GM19023 (cell line): Measurements from ENCODE around the gene OSGIN1.

Source experiments
- ATAC-seq: cut with Tn5 transposase; IDR thresholded peaks from one replicate; pipeline ENCODE4 v1.9.1; 2021; ENCODE audit warnings: mild to moderate bottlenecking, moderate library complexity; ENCODE audit not compliant: unreplicated experiment

The OSGIN1 gene

GRCh38 chr16:83969771-83970429 lies 16.9 kb downstream of the OSGIN1 start:
- no peak for ATAC-seq

DNA sequence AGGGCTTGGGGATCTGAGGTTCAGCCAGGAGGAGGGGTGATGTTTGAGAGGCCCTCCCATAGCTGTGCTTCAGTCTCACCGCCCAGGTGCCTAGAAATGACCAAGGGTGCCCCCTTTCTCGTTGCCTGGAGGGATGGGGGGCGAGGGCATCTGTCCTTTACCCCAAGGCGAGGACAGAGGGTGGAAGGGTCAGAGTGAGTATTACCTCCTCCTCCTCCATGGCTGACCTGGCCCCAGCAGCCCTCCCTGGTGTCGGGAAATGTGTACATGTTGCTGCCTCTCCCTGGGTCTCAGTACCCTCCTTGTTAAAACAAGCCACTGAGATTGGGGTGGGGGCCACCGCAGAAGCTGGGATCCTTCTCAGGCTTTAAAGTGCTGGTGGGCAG lies 17.4 kb downstream of the OSGIN1 start:
- ATAC-seq = no peak

DNA sequence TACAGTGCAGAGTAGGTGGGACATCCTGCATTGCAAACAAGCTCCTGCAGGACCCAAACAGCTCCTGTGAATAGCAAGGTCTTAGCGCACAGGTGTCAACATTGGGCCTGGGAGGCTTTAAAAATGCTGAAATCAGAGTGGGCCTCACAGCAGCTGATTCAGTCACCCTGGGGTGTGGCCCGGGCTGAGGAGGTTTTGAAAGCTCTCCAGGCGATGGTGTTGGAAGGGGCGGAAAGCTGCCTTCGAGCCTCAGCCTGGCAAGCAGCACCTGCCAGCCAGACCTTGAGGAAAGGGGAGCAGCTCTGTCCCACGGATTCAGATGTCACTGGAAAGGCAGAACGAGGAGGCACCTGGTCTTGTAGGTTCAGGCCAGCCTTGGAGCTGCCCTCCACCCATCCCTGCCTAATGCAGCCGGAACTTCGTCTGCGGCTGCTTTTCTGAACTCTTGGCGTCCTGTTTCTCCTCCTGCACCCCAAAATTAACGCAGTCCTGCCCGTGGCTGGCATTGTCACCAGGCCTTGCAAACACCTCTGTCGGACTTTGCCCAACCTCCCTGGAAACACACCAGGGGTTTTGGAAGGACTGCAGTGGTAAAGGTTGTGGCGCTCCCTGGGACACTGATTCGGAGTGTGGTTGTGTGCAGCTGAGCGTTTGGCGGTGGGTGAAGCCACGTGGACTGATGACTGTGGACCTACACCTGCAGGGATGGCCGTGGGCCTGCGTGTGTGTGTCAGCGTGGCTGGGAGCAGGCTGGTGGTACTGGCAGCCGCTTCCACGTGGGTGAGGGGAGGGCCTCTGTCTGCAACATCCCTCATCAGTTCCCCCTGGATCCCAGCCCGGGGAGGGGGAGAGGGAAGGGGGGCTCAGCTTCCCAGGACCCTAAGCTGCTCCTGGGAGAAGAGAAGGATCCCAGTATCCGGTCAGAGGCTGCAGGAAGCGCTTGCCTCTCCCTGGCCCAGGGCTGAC lies 18.4 kb downstream of the OSGIN1 start:
- ATAC-seq = no peak

GRCh38 chr16:83972256-83973008 lies 19.4 kb downstream of the OSGIN1 start:
- ATAC-seq = no peak

DNA sequence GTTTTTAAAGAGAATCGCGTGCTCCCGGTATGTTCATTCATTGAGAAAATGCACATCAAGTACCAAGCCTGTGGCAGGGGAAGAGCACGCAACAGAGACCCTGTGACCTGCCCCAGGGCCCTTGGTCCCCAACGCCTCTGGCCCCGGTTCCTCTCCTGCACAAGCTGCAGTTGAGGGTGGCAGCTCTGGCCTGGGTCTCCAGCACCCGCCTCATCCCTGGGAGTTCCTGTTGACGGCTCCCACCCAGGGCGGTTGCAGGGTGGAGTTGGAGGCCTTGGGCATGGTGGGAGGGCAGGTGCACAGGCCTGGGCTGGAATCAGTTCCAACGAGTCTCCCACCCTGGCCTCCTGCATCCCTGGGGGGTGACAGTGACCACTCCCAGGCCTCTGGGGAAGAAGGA lies 20.0 kb downstream of the OSGIN1 start:
- ATAC-seq = no peak

DNA sequence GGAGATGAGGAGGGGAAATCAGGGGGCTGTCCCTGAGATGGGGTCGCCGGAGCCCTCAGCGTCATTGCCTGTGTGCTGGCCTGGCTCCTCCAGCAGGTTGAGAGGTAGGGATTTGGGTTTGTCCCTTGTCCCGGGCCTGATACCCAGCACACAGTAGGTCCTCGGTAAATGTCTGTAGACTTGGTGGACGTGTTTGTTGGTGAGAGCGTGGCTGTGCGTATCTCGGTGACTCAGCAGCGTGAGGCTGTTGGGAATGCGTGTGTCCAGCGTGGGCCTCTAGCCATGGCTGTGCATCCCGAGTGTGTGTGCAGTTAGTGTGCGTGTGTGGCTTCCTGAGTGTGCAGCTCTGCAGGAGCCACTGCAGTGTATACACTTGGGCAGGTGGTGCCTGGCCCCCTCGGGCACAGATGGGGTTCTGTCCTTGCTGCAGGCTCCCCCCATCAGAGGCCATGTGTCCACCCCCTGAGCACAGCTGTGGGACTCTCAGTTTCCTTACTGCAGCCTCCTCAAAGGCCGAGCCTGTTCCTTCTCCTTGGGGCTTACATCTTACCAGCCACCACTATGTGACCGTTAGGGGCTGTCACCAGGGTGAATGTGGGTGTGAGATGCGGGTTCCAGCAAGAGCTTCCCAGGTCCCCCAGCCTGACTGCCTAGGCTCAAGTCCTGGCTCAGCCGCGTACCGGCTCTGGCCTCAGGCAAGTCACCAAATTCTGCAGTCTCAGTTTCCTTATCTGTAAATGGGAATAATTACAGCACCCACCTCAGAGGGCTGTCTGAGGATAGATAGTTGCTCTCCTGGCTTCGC lies 20.7 kb downstream of the OSGIN1 start:
- no peak for ATAC-seq

GRCh38 chr16:83974475-83974874 lies 21.4 kb downstream of the OSGIN1 start:
- ATAC-seq = no peak

DNA sequence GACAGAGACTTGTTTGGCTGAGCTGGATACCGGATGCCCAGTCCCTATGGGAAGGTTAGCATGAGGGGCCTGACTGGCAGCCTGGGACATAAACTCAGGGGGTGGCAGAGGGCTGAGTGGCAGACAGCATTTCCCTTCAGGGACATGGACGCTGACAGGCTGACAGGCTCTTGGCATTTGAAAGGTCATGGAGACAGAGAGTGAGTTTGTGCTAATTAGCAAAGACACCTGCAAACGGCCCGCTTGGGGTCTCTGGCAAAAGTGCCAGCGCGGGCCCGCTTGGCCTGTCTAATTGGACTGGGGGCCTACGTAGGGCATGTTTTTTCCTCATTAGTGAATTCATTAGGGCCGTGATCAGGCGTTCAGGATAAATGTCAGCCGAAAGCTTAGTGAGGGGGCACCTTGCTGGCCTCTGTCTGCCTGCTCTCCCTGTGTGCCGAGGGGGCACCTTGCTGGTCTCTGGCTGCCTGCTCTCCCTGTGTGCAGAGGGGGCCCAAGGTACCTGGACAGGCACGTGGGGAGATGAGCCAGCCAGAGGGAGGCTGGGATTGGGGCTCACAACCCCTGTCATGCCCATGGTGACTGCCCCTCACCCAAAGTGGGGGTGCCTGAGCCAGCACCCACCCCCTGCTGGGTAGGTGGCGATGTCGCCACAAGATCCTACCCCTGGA lies 22.7 kb downstream of the OSGIN1 start:
- ATAC-seq = no peak

DNA sequence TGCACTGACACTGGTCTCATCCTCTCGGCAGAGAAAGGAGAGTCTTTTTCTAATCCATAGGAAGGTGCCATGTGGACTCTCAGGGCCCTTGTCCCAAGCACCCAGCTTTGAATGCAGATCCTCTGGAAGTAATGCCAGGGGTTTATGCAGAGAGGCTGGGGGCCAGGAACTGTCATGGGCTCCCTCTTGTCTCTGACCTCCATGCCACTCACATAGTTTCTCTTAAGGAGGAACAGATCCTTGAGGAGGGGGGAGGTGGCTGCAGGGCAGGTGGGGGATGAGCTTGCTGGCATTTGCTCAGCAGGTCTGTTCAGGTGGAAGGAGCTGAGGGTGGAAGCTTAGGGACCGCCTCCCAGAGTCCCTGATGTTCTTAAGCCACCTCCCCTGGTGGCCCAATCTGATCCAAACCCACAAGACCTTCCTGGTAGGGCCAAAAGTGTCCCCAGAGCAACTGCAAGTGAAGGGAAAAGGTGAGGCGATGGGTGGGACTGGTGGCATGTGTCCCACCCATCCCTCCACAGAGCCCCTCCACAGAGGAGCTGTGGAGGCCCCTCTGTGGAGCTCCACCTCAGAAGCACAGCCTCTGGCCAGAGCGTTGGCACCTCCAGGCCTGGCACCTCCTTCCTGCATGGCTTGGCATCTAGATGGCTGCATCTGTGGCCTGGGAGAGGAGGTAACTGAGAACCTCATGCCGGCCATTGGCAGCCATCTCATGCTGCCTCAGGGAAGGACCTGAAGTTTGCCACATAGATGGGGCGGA lies 24.2 kb downstream of the OSGIN1 start:
- ATAC-seq = no peak

- no peak for ATAC-seq
These were observed 25.4 kb downstream of the OSGIN1 start for GRCh38 chr16:83978401-83978904.

GRCh38 chr16:83979441-83979840 lies 26.4 kb downstream of the OSGIN1 start:
- ATAC-seq = no peak

DNA sequence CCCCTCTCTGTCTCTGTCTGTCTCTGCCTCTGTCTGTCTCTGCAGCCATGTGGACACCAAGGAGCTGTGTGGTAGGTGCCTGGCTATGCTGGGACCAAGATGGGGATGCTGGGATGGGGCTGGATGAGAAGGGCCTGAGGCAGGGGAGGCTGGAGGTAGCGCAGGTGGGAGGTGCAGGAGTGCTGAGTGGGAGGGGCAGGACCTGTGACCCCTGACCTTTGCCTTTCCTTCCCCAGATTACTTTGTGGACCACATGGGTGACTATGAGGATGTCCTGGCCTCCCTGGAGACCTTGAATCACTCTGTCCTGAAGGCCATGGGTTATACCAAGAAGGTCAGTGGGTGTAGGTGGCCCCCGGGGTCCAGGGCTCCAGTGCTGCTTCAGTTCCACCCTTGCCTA lies 27.8 kb downstream of the OSGIN1 start:
- ATAC-seq = no peak

DNA sequence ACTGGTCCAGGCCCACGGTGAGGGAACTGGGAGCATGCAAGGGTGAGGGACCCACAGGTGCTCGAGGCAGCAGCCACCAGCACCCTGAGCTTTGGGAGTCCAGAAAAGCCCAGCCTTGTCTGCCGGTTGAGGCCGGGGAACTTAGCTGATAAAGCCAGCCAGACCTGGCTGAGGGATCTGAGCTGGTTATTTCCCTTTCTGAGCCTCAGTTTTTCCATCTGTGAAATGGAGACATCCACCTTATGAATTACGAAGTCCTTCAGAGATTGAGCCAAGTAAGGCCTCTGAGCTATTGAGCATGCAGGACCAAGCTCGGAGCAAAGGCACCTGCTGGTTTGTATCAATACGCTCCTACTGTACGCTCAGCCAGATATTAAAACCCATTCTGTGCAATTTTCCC lies 28.8 kb downstream of the OSGIN1 start:
- no peak for ATAC-seq

DNA sequence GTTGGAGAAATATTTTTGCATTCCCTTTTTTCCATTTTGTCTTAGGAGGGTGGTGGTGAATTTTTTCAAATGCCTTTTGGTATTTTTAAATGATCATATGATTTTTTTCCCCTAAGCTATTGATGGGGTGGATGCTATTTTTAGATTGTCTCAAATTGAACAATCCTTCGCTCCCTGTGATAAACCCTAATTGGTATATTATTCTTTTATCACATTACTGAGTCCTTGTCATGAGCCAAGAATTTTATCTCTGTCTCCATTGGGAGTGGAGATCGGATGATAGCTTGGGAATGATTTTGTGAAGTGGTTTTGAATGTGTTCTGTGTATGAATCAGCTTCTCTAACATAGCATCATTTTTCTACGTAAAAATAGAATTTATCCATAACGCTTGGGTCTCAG lies 30.5 kb downstream of the OSGIN1 start:
- no peak for ATAC-seq

DNA sequence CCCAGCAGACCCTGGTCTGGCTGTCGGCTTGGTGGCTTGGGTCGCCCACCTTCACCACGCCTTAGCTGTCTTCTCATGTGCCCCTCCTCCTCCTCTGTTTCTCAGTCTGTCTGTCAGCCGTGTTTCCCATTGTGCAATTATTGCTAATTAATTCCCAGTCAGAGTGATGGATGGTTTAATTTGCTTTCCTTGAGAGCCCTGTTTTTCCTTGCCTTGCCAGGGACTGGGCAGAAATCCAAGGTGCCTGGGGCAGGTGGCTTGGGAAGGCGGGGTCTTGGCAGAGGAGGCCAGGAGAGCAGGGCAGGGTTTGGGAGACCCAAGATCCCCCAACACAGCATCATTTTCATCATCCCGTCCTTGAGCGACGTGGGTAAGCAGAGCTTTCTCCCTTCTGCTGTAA lies 36.3 kb downstream of the OSGIN1 start:
- no peak for ATAC-seq

DNA sequence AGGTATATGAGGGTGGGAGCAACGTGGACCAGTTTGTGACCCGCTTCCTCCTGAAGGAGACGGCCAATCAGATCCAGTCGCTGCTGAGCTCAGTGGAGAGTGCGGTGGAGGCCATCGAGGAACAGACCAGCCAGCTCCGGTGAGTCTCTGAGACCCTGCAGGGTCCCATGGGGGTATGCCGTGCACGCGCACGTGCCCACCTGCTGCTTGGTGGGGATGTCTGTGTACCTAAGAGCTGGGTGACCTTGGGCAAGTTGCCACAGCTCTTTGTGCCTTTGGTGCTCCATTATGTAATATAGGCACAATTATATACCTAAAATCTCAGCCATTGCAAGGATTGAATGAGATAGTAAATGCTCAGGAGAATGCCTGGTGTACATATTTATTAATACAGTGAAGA lies 37.5 kb downstream of the OSGIN1 start:
- ATAC-seq = no peak

DNA sequence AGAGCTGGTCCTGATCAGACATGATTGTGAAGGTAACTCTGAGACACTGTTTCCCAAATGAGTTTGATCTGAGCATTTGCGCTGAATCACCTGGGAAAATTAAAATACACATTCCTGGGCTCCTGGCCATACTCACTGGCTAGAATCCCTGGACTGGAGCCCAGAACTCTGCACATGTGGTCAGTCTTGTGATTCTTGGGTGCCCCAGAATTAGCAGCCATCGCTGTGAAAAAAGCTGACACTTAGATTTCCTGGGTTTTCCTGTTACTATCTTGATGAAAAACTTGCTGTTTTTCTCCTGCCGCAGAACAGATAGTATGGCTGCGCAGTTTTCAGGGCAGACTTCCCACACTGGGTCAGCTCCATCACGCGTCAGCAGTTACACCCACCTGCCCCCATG lies 39.6 kb downstream of the OSGIN1 start:
- no peak for ATAC-seq

DNA sequence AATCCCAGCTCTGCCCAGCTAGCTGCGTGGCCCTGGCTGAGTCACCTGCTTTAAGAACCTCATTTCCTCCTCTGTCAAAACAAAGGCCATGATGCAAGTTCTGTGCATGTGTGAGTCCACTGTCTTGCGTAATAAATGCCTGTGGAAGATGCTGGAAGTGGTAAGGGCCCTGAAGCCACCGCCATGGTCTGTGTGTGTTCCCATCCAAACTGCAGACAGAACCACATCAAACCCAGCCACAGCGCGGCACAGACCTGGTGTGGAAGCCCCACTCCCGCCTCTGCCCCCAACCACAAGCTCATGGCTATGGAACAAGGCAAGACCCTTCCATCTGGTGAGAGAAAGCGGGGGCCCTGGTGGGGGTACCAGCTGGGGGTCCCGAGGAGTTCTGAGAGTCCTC lies 41.0 kb downstream of the OSGIN1 start:
- no peak for ATAC-seq

- no peak for ATAC-seq
These were observed 41.7 kb downstream of the OSGIN1 start for GRCh38 chr16:83994703-83995102.
